GM12878 (cell line): Measurements from ENCODE around the gene HERC4. TPM values are rescaled to one million over a fixed set of nuclear protein-coding genes. Genes with fewer than 3 reads are reported as not detected.

Experiments used
- ATF2 ChIP-seq: IDR thresholded peaks from 2 replicates; pipeline ENCODE4 v1.6.1; 2012; ENCODE audit warnings: low read length, inconsistent platforms
- BCLAF1 ChIP-seq: fragments of 450-650 bp; IDR thresholded peaks from 2 replicates; pipeline ENCODE4 v1.6.1; 2017; ENCODE audit warnings: antibody characterized with exemption, mild to moderate bottlenecking, moderate library complexity
- EGR1 ChIP-seq, 2 experiments: IDR thresholded peaks; 1 replicate in 1 of 2; 2 replicates in 1 of 2; pipeline ENCODE4 v1.6.1; 2011 to 2012; ENCODE audit warnings: low read depth in 2 of 2, low read length in 2 of 2, borderline replicate concordance in 1 of 2, mild to moderate bottlenecking in 1 of 2, moderate library complexity in 1 of 2
- HCFC1 ChIP-seq: fragments of 150-350 bp; IDR thresholded peaks from 2 replicates; pipeline ENCODE4 v1.6.1; 2014; ENCODE audit warnings: low read length
- HDAC6 ChIP-seq: fragments of 200-600 bp; sonication (generic); IDR thresholded peaks from one replicate; pipeline ENCODE4 v1.8.0; 2017; ENCODE audit warnings: antibody characterized with exemption; ENCODE audit not compliant: unreplicated experiment
- IKZF1 ChIP-seq: fragments of 450-650 bp; conservative IDR thresholded peaks from 2 replicates; pipeline ENCODE4 v1.6.1; 2017; ENCODE audit warnings: antibody characterized with exemption, mild to moderate bottlenecking
- KDM1A ChIP-seq: fragments of 200-600 bp; sonication (generic); IDR thresholded peaks from 2 replicates; pipeline ENCODE4 v1.6.1; 2016; ENCODE audit warnings: borderline replicate concordance
- KLF5 ChIP-seq: fragments of 450-650 bp; IDR thresholded peaks from 2 replicates; pipeline ENCODE4 v1.6.1; 2014; ENCODE audit warnings: mild to moderate bottlenecking; ENCODE audit not compliant: partially characterized antibody
- NFYA ChIP-seq: IDR thresholded peaks from 2 replicates; pipeline ENCODE4 v1.6.1; 2011; ENCODE audit warnings: low read depth, mild to moderate bottlenecking, low read length, improper control_type of control experiment, borderline replicate concordance
- NR2C2 ChIP-seq: IDR thresholded peaks from 2 replicates; pipeline ENCODE4 v1.6.1; 2011; ENCODE audit warnings: borderline replicate concordance, low read depth; ENCODE audit not compliant: control insufficient read depth, insufficient read length
- NRF1 ChIP-seq: conservative IDR thresholded peaks from 2 replicates; pipeline ENCODE4 v1.6.1; 2011; ENCODE audit warnings: mild to moderate bottlenecking, low read depth, low read length, improper control_type of control experiment
- POLR2AphosphoS5 ChIP-seq: IDR thresholded peaks from 2 replicates; pipeline ENCODE4 v1.6.1; 2011; ENCODE audit warnings: mild to moderate bottlenecking, low read length, inconsistent platforms
- RCOR1 ChIP-seq: conservative IDR thresholded peaks from 2 replicates; pipeline ENCODE4 v1.6.1; 2012; ENCODE audit warnings: low read depth, low read length, improper control_type of control experiment
- RELB ChIP-seq: fragments of 450-650 bp; IDR thresholded peaks from 2 replicates; pipeline ENCODE4 v1.6.1; 2017; ENCODE audit warnings: low read depth, mild to moderate bottlenecking, moderate library complexity
- SKIL ChIP-seq: fragments of 450-650 bp; IDR thresholded peaks from 2 replicates; pipeline ENCODE4 v1.6.1; 2017; ENCODE audit warnings: mild to moderate bottlenecking, low read depth, inconsistent platforms; ENCODE audit not compliant: poor library complexity, severe bottlenecking
- SMAD1 ChIP-seq: fragments of 450-650 bp; IDR thresholded peaks from 2 replicates; pipeline ENCODE4 v1.6.1; 2018; ENCODE audit warnings: mild to moderate bottlenecking, low read depth; ENCODE audit not compliant: partially characterized antibody
- TAF1 ChIP-seq: IDR thresholded peaks from 2 replicates; pipeline ENCODE4 v1.6.1; 2011; ENCODE audit warnings: mild to moderate bottlenecking, low read depth, low read length, borderline replicate concordance
- TARDBP ChIP-seq: IDR thresholded peaks from 2 replicates; pipeline ENCODE4 v1.6.1; 2016; ENCODE audit warnings: borderline replicate concordance
- ZBTB4 ChIP-seq: fragments of 450-650 bp; formaldehyde crosslinking; IDR thresholded peaks from 2 replicates; pipeline ENCODE4 v1.4.0; 2022; ENCODE audit warnings: mild to moderate bottlenecking, moderate library complexity
- polyA plus RNA-seq, 11 experiments: library from polyadenylated mRNA; depleted of rRNA in 4 of 11; unstranded in 6 of 11; stranded (reverse) in 5 of 11; fragments of >200 nt; fragmentation: Nextera tagmentation in 4 of 11; fragmentation: Illumina TruSeq in 1 of 11; extraction: Ambion mirVana in 4 of 11; extraction: Trizol in 1 of 11; gene quantifications; 1 replicate in 1 of 11; 2 replicates in 10 of 11; pipeline versions ENCODE4 v1.2.1 to v1.2.3, GENCODE V29; 2011 to 2016; ENCODE audit warnings: inconsistent platforms in 2 of 11, missing spikeins in 2 of 11, low read depth in 1 of 11
- total RNA-seq, 4 experiments: library from RNA; depleted of rRNA in 3 of 4; stranded (reverse); fragments of >200 nt in 3 of 4; fragmentation: Illumina TruSeq in 1 of 4; extraction: Trizol in 1 of 4; gene quantifications; 2 replicates each; pipeline versions ENCODE4 v1.2.1 to v1.2.3, GENCODE V29; 2013 to 2021

HERC4 gene
- total and polyA plus RNA-seq, 10 of the 15 experiments (the other 5 are each of a cell fraction or from before 2014, with no cell fraction given), result 9.7 to 36.8 (median 23.4) TPM

- TF ChIP-seq ZBTB4 (CRISPR knock-in tag) (peak; percentile 69; the same call in 1 of the 2 replicates), SKIL (no peak), RELB (peak; percentile 60; the same call in 1 of the 2 replicates), TARDBP (no peak), RCOR1 (no peak), TAF1 (peak; percentile 82), NRF1 (no peak), HCFC1 (peak; percentile 31; the same call in 1 of the 2 replicates), KLF5 (no peak), NFYA (no peak), BCLAF1 (no peak), ATF2 (no peak; the same call in 1 of the 2 replicates), POLR2AphosphoS5 (peak; percentile 93), EGR1 (IDR thresholded peaks at IDR 0.05; ENCODE audit: borderline replicate concordance in 1 of 2, low read depth in 2 of 2, low read length in 2 of 2) (peak in 1 of 2 experiments; percentile 100; a peak in 2 of 3 replicates), SMAD1 (no peak), HDAC6 (peak; percentile 81), KDM1A (no peak), IKZF1 (peak; percentile 78), NR2C2 (no peak)
These were observed 190.7 kb downstream of the HERC4 start, which contains the start of gene SIRT1 (continued) for GRCh38 chr10:67884313-67884841.
